ENCODE results near the gene NOX4.
"Not testable (repeated sequence)": the region's sequence is repeated elsewhere in the genome, so short reads cannot be mapped to it uniquely, and the experiment has no call there.

The NOX4 gene

GRCh38 chr11:89378986-89379385 lies 112.2 kb downstream of the NOX4 start:
- not testable (repeated sequence) for H4K20me1 ChIP-seq (ENCODE audit: insufficient read depth, low read length); H3K36me3 ChIP-seq (replicated peaks; ENCODE audit: insufficient read depth, low read length); H3K27ac ChIP-seq (ENCODE audit: low read length); H3K9me3 ChIP-seq (replicated peaks; ENCODE audit: insufficient read depth, low read length); DNase-seq; H3K4me3 ChIP-seq (ENCODE audit: low read length); H3K9me2 ChIP-seq (replicated peaks; ENCODE audit: insufficient read depth, low read length); H3K4me1 ChIP-seq (ENCODE audit: low read length); H3K79me2 ChIP-seq (ENCODE audit: low read length); H2AFZ ChIP-seq (ENCODE audit: low read length); H3K27me3 ChIP-seq (replicated peaks; ENCODE audit: insufficient read depth, low read length); H3F3A ChIP-seq (ENCODE audit: insufficient read depth, low read length); H3K4me2 ChIP-seq (ENCODE audit: low read depth, low read length); H3K9ac ChIP-seq (ENCODE audit: low read length)

- H3K4me2 ChIP-seq (ENCODE audit: low read depth, low read length); H4K20me1 ChIP-seq (ENCODE audit: insufficient read depth, low read length); H3K9ac ChIP-seq (ENCODE audit: low read length); H2AFZ ChIP-seq (ENCODE audit: low read length); H3K36me3 ChIP-seq (replicated peaks; ENCODE audit: insufficient read depth, low read length); DNase-seq; H3K9me2 ChIP-seq (replicated peaks; ENCODE audit: insufficient read depth, low read length); H3K4me3 ChIP-seq (ENCODE audit: low read length); H3K27me3 ChIP-seq (replicated peaks; ENCODE audit: insufficient read depth, low read length); H3K4me1 ChIP-seq (ENCODE audit: low read length); H3K79me2 ChIP-seq (ENCODE audit: low read length); H3F3A ChIP-seq (ENCODE audit: insufficient read depth, low read length); H3K9me3 ChIP-seq (replicated peaks; ENCODE audit: insufficient read depth, low read length); H3K27ac ChIP-seq (ENCODE audit: low read length): not testable (repeated sequence)
Observed at GRCh38 chr11:89369356-89369755, 121.8 kb downstream of the NOX4 start.

GRCh38 chr11:89364856-89365255 lies 126.3 kb downstream of the NOX4 start:
- H3K9ac ChIP-seq (ENCODE audit: low read length); H3K4me3 ChIP-seq (ENCODE audit: low read length); H3K9me3 ChIP-seq (replicated peaks; ENCODE audit: insufficient read depth, low read length); H2AFZ ChIP-seq (ENCODE audit: low read length); H3K9me2 ChIP-seq (replicated peaks; ENCODE audit: insufficient read depth, low read length); DNase-seq; H3K36me3 ChIP-seq (replicated peaks; ENCODE audit: insufficient read depth, low read length); H3K27ac ChIP-seq (ENCODE audit: low read length); H3K79me2 ChIP-seq (ENCODE audit: low read length); H3K4me2 ChIP-seq (ENCODE audit: low read depth, low read length); H4K20me1 ChIP-seq (ENCODE audit: insufficient read depth, low read length); H3K4me1 ChIP-seq (ENCODE audit: low read length); H3K27me3 ChIP-seq (replicated peaks; ENCODE audit: insufficient read depth, low read length); H3F3A ChIP-seq (ENCODE audit: insufficient read depth, low read length): not testable (repeated sequence)

- TF ChIP-seq CTCF (IDR thresholded peaks at IDR 0.05; ENCODE audit: low read length) (no peak), EZH2phosphoT487 (IDR thresholded peaks at IDR 0.05; ENCODE audit: low read length) (no peak), EZH2 (optimal IDR thresholded peaks at IDR 0.05; ENCODE audit: low read depth, low read length) (no peak)
- Histone ChIP-seq H2AFZ (ENCODE audit: low read length) (no peak overlapping the region), H3K79me2 (ENCODE audit: low read length) (no peaks in the 10 kb centered on the region), H3K9me3 (replicated peaks; ENCODE audit: insufficient read depth, low read length) (no peaks in the 10 kb centered on the region), H3K36me3 (replicated peaks; ENCODE audit: insufficient read depth, low read length) (no peaks in the 10 kb centered on the region), H3K9ac (ENCODE audit: low read length) (no peak overlapping the region), H3K4me2 (ENCODE audit: low read depth, low read length) (no peak overlapping the region), H3K27ac (ENCODE audit: low read length) (no peak overlapping the region), H4K20me1 (ENCODE audit: insufficient read depth, low read length) (no peaks in the 10 kb centered on the region), H3K27me3 (replicated peaks; ENCODE audit: insufficient read depth, low read length) (no peaks in the 10 kb centered on the region), H3K4me1 (ENCODE audit: low read length) (no peaks in the 10 kb centered on the region), H3K9me2 (replicated peaks; ENCODE audit: insufficient read depth, low read length) (no peaks in the 10 kb centered on the region), H3F3A (ENCODE audit: insufficient read depth, low read length) (no peaks in the 10 kb centered on the region), H3K4me3 (ENCODE audit: low read length) (no peak overlapping the region)
- no peak for DNase-seq
Observed at GRCh38 chr11:89361734-89362133, 129.4 kb downstream of the NOX4 start.

- not testable (repeated sequence) for H3K4me3 ChIP-seq (ENCODE audit: low read length); H3K27ac ChIP-seq (ENCODE audit: low read length); H3K27me3 ChIP-seq (replicated peaks; ENCODE audit: insufficient read depth, low read length); H3K79me2 ChIP-seq (ENCODE audit: low read length); H3F3A ChIP-seq (ENCODE audit: insufficient read depth, low read length); H3K9ac ChIP-seq (ENCODE audit: low read length); H3K36me3 ChIP-seq (replicated peaks; ENCODE audit: insufficient read depth, low read length); H4K20me1 ChIP-seq (ENCODE audit: insufficient read depth, low read length); H3K4me1 ChIP-seq (ENCODE audit: low read length); DNase-seq; H3K9me3 ChIP-seq (replicated peaks; ENCODE audit: insufficient read depth, low read length); H2AFZ ChIP-seq (ENCODE audit: low read length); H3K4me2 ChIP-seq (ENCODE audit: low read depth, low read length); H3K9me2 ChIP-seq (replicated peaks; ENCODE audit: insufficient read depth, low read length)
Observed at GRCh38 chr11:89359208-89359607, 132.0 kb downstream of the NOX4 start.

All from MM.1S (cell line).